Measurements from ENCODE around the gene DDR2.

DDR2 gene

DNA sequence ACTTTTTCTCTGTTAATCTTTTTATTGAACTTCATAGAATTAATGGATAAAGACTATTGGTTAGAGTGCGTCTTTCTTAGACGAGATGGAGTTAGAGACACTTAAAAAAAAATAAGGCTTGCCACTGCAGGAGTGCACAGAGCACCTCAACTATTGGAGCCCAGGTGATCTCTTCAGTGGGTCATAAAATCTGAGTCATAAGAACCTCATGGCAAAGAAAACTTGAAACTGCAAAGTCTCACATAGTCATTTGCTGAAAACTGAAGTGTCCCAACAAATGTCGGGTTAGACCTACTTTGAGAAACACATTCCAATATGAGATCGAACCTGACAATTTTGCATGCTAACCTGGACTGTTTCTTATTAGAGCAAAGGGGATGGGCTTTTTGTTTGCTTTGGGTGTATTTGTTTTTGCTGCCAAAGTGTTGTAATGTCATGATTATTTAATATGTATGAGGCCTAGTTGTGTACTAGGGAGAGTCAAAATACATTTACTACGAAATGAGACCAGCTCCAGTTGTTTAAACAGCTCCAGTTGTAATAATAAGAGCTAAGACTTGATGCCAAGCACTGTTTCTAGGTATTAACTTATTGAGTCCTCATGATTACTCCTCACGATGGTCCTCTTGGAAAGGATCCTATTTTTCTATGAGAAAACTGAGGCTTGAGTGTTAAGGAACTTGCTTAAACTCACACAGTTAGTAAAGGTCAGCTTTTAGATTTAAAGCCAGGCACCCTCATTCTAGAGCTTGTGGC is 65.1 kb downstream of the DDR2 start:
- no peak for DNase-seq (ENCODE audit: low read depth in 3 of 3)

DNA sequence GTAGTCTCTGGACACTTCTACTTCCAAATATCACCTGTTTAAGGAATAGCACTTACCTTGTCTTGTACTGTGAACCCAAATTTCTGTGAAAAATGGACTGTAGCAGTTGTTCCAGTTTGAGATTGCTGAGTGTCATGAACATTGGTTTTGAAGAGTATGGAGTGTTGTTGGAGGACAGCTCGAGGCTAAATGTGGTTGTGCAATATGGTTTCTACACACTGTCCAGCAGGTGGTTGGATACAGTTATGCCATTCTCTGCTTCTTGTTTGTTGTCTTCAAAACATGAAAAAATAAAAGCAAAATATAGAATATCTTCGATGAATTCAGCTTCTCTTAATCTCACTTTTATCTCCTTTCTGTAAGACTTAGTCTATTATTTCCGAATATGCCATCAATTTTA is 67.1 kb downstream of the DDR2 start:
- DNase-seq (ENCODE audit: low read depth in 3 of 3) = no peak

DNA sequence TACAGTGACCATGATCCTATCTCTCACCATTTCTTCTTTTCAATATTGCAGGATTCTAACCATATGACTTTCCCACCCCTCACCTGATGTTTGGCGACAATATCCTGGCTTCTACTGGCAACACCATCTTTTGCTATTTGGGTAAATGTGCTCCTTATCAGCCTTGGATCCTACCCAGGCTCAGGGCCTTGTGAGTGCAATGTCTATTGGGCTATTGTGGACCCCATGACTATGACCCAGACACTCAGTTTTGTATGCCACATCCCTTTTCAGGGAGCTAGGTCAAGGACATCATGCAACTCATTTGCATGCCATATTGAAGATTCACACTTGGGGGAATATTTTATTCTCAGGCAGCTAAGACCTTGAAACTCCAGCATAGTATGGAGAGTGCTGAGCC is 67.9 kb downstream of the DDR2 start:
- no peak for DNase-seq (ENCODE audit: low read depth in 3 of 3)

DNA sequence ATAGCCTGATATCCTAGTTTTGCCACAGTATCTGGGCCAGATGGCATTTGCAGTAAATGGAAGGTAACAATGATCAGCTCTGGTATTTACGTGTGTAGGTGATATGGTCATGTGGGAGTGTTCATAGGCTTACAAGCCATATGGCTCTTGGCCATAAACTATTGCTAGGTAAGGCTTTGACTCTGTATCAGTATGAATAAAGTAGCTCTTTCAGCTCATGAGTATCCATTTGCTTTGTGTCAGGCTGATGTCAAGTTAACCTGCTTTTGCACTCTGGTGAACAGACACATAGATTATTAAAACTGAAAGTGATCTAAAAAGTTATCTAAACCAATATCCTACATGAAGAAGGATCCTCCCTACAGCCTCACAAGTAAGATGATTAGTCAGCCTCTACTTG is 69.0 kb downstream of the DDR2 start:
- no peak for DNase-seq (ENCODE audit: low read depth in 3 of 3)

DNA sequence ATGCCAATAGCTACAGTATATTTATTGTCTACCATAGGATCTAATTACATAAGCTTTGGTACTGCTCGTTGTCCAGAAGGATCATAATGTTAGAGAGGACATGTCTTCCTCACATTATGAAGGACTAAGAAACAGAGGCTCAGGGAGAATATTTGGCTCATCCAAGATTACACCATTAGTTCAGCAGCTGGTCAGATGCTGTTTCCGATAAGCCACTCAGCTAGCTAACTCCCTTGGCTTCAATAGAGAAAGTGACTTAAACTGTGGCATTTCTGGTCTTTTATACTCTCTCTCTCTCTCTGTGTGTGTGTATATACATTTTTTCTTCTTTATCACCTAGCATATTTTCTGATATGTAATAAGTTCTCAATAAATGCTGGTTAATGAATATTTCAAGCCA is 70.4 kb downstream of the DDR2 start:
- DNase-seq (ENCODE audit: low read depth in 3 of 3) = no peak

DNA sequence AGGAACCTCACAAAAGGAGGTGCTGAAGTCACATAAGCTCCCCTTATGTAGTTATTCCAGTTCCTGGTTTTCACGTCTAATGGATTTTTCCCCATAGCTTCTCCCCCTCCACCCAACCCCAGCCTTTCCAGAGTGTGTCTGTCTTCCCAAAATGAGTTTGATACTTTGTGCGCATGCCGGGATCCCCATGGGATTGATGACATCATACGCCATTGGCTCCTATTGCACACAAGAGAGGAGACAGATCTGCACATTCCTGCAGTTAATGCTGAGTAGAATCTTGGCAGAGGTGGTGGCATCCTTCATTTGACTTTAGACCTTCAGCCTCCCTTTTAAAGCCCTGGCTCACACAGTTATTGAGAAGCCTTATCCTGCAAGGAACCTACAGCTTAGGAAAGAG is 71.4 kb downstream of the DDR2 start:
- DNase-seq (ENCODE audit: low read depth in 3 of 3) = no peak

DNA sequence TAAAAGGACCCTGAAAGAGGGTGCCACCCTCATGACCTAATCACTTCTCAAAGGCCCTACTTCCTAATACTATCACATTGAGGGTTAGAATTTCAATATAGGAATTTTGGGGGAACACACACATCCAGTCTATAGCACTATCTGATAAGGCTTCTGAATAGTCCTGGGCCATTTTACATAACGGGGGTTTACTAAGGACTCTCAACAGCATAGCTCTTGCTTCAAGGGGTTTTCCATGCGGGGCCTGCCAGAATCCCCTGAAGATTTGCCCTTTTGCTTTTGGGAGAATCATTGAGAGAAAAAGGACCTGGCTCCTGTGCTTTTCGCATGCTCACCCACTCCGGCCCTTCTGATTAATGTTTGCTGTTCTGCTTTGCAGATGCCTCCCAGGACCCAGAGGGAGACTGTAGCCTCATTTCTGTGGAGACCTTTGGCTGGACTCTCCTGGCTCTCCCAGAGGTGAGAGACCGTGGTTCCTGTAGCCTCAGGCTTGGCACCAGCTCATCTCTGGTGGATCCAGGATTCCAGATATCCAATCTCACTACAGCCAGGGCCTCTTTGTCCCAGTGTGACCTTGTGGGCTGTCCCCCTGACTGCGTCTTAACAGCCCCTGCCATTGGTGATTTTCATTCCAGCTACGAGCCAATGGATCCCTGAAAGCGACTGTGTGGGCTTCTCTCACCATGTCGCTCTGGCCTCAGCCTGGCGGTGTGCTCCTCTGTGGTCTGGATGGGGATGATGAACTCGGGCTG is 72.6 kb downstream of the DDR2 start:
- no peak for DNase-seq (ENCODE audit: low read depth in 3 of 3)

DNA sequence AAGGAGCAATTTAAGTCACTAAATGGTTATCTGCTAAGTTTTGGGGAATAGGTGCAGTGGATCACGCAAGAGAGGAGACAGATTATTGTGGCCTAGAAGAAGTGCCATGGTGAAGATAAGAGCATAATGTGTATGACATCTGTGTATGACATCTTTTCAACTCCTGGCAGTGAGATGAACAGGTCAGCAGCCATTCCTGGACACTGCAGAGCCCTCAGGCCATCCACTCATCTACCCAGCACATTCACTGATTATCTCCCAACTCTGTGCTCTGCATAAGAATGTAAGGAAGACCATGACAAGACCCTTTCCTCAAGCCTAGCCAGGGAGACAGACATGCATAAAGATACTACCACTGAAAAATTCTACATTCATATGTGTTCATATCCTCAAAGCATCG is 73.7 kb downstream of the DDR2 start:
- no peak for DNase-seq (ENCODE audit: low read depth in 3 of 3)

DNA sequence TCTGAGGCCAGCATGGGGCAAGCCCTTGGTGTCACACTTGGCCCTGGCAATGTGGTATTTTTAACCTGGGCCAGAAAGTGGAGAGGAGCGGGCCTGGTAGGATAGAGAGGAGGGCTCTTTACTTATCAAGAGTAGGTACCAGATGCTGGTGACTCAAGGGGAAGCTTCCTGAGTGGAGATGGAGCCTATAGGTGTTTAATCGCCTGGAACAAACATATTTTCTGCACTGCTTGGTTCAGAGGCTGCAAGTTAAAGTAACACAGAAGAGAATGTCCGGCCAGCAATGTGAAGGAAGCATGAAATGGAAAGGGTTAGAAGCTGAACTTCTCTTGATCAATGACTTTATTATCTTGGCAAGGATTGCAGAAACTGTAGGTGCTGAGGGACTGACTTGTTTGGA is 74.3 kb downstream of the DDR2 start:
- DNase-seq (ENCODE audit: low read depth in 3 of 3) = no peak

DNA sequence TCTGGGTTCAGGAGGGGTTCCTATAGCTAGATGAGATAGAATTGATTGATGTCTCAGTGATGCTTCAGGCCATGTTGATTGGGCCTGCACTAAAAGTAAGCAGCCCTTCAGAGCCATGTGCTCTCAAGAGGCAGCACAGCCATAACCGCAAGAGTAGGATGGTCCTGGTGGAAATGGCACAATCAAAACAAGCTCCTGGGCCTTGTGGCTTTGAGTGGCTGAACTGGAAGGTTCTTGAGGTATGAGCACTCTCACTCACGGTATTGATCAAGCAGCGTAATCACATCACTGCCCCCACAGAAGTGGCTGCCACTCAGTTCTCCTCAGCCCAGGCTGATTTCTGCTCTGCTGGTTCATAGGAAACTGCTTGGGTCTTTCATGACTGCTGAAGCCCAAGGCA is 76.0 kb downstream of the DDR2 start:
- DNase-seq (ENCODE audit: low read depth in 3 of 3) = no peak

DNA sequence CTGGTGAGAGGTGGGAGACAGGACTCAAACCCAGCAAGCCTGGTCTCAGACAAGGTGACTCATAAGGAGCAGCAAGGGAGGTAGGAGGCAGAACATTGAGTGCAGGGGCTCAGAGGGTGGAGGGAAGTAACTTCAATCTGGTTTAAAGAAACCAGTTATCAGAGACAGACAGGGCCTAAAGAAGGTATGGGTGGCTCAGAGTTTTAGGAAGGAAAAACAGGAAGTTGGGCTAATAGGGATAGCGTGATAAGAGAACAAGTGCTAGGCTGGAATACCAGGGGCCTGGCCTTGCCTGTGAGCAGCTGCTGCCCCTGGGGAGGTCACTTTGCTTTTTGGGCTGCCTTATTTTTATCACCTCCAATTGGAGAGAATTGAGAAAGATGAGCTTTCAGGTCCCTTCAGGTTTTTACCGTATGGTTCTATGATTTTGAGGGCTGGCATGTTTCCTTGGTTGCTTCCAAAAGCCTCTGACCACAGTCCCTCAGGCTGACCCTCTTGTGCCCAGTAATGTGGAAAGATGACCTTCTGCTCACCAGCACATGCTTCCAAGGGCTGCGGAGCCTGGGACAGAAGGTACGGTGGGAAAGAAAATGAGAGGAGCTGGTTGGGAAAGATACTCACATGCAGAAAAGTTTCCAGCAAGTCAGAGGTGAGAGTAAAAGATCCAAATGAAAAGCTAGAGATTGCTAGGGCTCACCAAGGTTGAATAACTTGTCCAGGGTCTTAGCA is 77.0 kb downstream of the DDR2 start:
- DNase-seq (ENCODE audit: low read depth in 3 of 3) = no peak

DNA sequence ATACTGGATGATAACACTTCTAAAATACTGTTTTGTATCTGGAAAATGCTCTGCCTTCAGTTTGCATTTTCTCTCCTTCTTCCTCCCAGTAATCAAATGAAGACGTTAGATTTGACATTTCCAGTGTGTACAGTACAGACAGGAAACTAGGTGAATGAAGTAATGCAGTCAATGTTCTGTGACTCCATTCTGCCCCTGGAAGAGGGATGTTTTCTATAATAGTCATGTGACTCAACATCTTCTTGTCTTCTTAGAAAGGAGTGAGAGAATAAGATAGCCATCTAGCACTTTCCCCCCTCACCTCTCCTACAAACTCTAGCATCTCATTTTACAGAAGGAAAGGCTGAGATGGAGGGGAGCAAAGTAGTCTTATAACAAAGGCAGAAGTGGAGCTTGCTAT is 77.6 kb downstream of the DDR2 start:
- DNase-seq (ENCODE audit: low read depth in 3 of 3) = no peak

DNA sequence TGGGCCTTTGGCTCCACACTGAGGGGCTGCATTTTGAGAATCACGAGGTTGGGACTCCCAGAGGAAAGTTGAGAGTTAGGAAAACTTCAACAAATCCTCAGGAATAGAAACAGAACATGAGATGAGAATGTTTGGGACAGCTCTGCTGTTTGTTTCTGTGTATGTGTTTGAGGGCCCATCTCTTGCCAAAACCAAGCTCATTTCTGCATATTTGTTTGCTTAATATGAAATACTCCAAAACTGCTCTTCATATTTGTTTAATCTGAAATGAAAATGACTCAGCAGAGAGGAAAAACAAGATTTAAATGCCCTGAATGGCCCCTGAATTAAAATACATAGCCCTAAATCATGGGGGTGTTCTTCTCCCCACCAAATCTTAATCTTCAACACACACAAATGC is 78.1 kb downstream of the DDR2 start:
- no peak for DNase-seq (ENCODE audit: low read depth in 3 of 3)

DNA sequence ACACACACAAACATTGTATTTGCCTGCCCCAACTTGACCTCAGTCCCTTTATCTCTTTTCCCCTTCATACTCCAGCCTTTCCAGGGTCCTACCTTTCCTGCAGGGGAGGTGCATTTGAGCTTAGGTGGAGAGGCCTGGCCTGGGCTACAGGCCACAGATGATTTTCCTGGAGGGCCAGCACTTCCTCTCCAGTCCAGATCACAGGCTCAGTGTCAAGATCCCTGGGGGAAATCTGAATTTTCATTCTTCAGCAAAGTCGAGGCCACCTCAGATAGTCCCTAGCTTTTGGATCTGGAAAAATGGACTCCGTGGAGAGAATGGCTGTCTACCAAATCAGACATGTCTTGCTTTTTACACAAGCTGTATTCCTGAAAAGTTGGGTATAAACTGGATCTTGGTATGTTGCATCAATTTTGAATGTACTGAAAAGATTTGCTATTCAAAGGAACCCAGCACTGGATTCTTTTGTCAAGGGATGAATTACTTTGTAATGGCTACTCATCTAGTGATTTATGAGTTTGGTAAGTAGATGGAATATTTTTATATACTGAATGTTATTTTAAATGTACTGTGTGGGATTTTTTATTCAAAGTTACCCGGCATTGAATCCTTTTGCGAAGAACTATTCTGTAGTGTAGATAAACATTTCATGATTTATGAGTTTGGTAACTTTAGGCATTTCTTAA is 78.7 kb downstream of the DDR2 start:
- no peak for DNase-seq (ENCODE audit: low read depth in 3 of 3)

DNA sequence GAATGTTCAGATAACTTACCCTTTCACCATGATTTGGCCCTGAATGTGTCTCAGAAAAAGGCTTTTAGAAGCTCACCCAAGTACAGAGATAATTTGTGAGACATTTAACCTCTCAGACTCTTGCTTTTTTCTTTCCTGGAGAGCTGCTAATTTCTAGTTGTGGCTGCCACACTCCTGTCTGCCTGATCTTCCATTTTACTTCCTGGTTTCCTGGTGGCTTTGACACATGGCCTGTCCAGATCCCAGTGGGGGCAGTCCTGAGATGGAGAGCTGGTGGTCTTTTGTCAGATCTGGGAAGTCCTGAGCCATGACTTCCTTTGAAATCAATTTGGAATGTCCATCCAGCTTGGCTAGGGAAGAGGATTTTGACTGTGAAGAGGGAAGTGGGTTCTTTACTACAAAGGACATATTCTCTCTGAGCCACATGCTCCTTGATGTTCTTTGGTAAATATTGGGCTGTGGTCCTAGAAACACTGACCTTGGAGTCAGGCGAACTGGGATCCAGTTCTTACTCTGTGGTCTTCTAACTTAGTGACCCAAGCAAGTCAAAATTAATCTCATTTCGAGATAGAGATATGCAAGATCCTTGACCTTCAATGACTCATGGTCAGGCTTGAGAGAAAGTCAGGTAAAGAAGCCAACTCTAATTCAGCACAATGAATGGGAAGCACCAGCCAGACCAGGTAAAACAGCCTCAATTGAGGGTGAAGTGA is 80.2 kb downstream of the DDR2 start:
- DNase-seq (ENCODE audit: low read depth in 3 of 3) = no peak

DNA sequence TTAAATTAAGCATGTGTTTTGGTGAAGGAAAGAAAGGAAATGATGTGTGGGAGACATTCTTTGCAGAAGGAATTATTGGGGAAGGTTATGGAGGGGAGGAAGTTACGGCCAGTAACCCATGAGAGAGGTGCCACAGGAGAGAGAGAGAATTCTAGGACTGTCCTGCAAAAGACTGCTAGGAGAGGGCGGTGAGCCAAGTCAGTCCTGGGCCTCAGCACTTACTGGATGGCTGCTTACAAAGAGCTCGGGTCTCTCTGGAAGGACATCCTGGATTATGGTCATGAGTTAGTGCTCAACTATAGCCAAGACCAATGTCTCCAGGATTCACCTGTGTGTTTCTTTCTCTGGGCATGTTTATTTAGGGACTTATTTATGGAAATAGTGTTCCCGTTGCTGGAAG is 83.9 kb downstream of the DDR2 start:
- no peak for DNase-seq (ENCODE audit: low read depth in 3 of 3)

DNA sequence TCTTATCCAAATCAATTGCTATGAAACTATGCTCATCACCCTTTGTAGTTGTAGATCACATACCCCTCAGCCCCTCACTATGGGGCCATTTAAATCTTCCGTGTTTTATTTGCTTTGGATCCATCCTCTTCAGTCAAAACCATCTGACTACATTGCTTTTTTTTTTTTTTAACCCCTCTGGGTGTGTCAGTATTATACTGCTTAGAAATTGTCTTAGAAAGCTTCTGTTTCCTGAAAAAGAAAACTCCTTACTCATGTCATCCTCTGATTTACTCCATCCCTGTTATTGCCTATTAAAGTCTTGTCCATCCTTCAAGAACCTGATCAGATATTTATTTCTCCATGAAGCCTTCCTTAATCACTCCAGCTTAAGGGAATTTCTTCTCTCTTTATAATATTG is 84.3 kb downstream of the DDR2 start:
- DNase-seq (ENCODE audit: low read depth in 3 of 3) = no peak

DNA sequence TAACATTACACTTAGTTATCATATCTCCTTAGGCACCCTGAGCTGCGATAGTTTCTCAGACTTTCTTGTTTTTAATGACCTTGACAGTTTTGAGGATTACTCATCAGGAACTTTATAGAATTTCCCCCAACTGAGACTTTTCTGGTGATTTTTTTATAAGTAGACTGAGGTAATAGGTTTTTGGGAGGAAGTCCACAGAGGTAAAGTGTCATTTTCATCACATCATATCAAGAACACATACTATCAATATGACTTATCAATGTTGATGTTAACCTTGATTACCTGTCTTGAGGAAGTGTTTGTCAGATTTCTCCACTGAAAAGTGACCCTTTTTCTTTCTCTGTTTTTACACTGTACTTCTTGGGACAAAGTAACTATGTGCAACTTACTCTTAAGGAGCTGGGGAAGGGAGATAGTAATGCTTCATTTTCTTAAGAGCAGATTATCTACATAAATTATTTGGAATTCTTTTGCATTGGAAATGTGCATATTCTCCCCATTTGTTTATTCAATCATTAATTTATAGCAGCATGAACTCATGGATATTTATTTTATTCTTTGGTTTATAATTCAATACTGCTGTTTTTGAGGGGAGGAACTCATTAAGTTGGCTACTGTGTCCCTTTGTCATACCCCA is 85.4 kb downstream of the DDR2 start:
- no peak for DNase-seq (ENCODE audit: low read depth in 3 of 3)

DNA sequence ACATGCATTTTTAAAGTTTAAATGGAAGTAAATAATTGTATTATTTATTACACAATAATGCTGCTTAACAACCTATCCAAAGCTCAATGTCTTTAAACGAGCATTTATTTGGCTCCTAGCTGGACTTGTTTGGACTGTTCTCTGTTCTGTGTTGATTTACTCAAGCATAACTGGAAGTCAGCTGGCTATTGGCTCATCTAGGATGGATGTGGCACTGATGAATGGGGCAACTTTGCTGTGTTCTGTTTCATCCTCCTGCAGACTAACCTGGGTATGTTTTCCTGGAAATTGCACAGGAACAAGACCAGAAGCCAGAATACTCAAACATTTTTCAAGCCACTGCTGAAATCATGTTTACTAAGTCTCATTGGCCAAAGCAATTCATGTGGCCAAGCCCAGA is 87.4 kb downstream of the DDR2 start:
- DNase-seq (ENCODE audit: low read depth in 3 of 3) = no peak

DNA sequence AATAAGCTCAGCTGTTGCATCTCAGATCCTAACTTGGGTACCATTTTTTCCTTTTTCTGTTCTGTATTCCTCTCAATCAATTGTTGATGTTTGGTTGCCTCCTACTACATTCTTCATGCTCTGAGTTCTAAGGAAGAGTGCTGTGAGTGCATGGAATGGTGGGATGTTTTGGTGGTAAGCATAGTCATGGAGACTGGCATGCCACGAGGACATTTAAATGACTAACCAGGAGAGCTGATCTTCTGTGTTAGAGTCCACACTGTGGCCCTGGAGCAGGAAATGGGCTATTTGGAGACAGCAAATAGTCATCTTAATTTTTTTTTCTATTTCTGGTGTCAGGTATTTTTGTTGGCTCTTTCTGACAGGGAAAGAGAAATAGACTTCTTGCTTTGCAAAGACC is 88.7 kb downstream of the DDR2 start:
- DNase-seq (ENCODE audit: low read depth in 3 of 3) = no peak

DNA sequence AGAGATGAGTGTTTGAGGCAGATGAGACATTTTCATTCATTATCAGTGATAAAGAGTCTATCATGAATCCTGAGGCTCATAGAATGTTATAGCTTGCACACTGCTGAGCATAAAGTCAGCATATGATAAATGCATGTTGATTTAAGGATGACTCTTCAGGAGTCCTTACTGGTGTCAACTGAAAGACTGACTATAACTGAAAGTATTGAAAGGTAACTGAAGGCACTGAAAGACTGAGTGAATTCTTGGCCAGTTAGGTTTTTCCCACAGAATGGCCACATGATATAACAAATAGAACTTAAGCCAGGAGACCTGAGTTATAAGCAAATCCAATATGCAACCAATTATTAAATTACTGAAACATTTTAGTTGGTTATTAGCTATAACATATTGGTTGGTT is 89.2 kb downstream of the DDR2 start:
- DNase-seq (ENCODE audit: low read depth in 3 of 3) = no peak

Measured in stimulated activated CD4-positive, alpha-beta T cell treated with anti-CD3 and anti-CD28 coated beads, TNF-alpha, amount 100 ng/mL, for 24 hours (primary cell).